Measurements from ENCODE around the gene SAMHD1.

- TF ChIP-seq POLR2A (IDR thresholded peaks at IDR 0.05) (no peak), CTCF (IDR thresholded peaks at IDR 0.05) (no peak)
Observed at GRCh38 chr20:36916199-36916598, 35.3 kb downstream of the SAMHD1 start.
